Neural cell (in vitro differentiated cells): ENCODE measurements around the gene PCSK1N.

Source experiments
- EZH2 ChIP-seq: fragments of 200-600, 300-800 bp; shearing (Covaris generic), sonication (generic); IDR thresholded peaks from 2 replicates; pipeline ENCODE4 v1.6.1; 2014; ENCODE audit warnings: antibody characterized with exemption, low read length, borderline replicate concordance, mild to moderate bottlenecking; ENCODE audit not compliant: insufficient read depth, poor library complexity, severe bottlenecking
- POLR2AphosphoS5 ChIP-seq: IDR thresholded peaks from 2 replicates; pipeline ENCODE4 v1.6.1; 2012
- TF ChIP-seq, protein P1 (sequence below): fragments of 450-650 bp; IDR thresholded peaks from 2 replicates; pipeline ENCODE4 v1.5.1; 2014; ENCODE audit warnings: antibody characterized with exemption, mild to moderate bottlenecking, moderate library complexity; ENCODE audit not compliant: poor library complexity, severe bottlenecking

DNA sequence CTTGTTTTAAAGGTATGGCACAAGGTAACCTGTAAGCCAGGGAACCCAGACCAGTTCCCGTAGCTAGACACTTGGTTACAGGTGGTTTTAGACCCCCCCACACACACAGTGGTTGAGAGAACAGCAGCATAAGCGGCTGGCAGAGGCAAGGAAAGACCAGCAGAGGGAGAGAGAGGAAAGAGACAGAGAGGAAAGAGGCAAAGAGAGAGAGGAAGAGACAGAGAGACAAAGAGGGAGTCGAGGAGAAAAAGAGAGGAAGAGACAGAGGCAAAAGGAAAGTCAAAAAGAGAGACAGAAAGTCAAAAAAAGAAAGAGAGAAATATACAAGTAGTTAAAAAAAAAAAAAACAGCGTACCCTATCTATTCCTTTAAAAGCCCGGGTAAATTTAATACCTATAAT, 19.5 kb upstream of the PCSK1N start:
- TF ChIP-seq EZH2 (no peak), POLR2AphosphoS5 (no peak)
- TF ChIP-seq, protein P1, sequence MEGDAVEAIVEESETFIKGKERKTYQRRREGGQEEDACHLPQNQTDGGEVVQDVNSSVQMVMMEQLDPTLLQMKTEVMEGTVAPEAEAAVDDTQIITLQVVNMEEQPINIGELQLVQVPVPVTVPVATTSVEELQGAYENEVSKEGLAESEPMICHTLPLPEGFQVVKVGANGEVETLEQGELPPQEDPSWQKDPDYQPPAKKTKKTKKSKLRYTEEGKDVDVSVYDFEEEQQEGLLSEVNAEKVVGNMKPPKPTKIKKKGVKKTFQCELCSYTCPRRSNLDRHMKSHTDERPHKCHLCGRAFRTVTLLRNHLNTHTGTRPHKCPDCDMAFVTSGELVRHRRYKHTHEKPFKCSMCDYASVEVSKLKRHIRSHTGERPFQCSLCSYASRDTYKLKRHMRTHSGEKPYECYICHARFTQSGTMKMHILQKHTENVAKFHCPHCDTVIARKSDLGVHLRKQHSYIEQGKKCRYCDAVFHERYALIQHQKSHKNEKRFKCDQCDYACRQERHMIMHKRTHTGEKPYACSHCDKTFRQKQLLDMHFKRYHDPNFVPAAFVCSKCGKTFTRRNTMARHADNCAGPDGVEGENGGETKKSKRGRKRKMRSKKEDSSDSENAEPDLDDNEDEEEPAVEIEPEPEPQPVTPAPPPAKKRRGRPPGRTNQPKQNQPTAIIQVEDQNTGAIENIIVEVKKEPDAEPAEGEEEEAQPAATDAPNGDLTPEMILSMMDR, result no peak
